ENCODE results near the gene PSMG2. TPM values are rescaled to one million over a fixed set of nuclear protein-coding genes. Genes with fewer than 3 reads are reported as not detected.
"Not testable (repeated sequence)": the region's sequence is repeated elsewhere in the genome, so short reads cannot be mapped to it uniquely, and the experiment has no call there.

The PSMG2 gene
- total RNA-seq, 1 donor from 2014 or later, result 71.4 TPM

GRCh38 chr18:12721495-12722275 is 18.8 kb downstream of the PSMG2 start:
- no peak for DNase-seq (ENCODE audit: extremely low read depth, low read depth, low spot score)

GRCh38 chr18:12722731-12723130 is 19.9 kb downstream of the PSMG2 start:
- no peak for DNase-seq (ENCODE audit: extremely low read depth, low read depth, low spot score)

GRCh38 chr18:12726331-12726730 is 23.5 kb downstream of the PSMG2 start:
- DNase-seq (ENCODE audit: extremely low read depth, low read depth, low spot score), result no peak

GRCh38 chr18:12726774-12727550 is 24.1 kb downstream of the PSMG2 start:
- DNase-seq (ENCODE audit: extremely low read depth, low read depth, low spot score), result no peak

- no peak for DNase-seq (ENCODE audit: extremely low read depth, low read depth, low spot score)
Measured at GRCh38 chr18:12737243-12737902, 34.5 kb downstream of the PSMG2 start.

- DNase-seq (ENCODE audit: extremely low read depth, low read depth, low spot score), result no peak
Measured at GRCh38 chr18:12741351-12741750, 38.5 kb downstream of the PSMG2 start.

GRCh38 chr18:12742453-12742852 is 39.6 kb downstream of the PSMG2 start:
- DNase-seq (ENCODE audit: extremely low read depth, low read depth, low spot score), result no peak

GRCh38 chr18:12744103-12744502 is 41.3 kb downstream of the PSMG2 start:
- DNase-seq (ENCODE audit: extremely low read depth, low read depth, low spot score), result peak; percentile 47

GRCh38 chr18:12745095-12745795 is 42.4 kb downstream of the PSMG2 start:
- no peak for DNase-seq (ENCODE audit: extremely low read depth, low read depth, low spot score)

GRCh38 chr18:12747530-12748315 is 44.9 kb downstream of the PSMG2 start:
- no peak for DNase-seq (ENCODE audit: extremely low read depth, low read depth, low spot score)

GRCh38 chr18:12748671-12749070 is 45.8 kb downstream of the PSMG2 start:
- DNase-seq (ENCODE audit: extremely low read depth, low read depth, low spot score), result no peak

- no peak for DNase-seq (ENCODE audit: extremely low read depth, low read depth, low spot score)
Measured at GRCh38 chr18:12749121-12749520, 46.3 kb downstream of the PSMG2 start.

GRCh38 chr18:12750076-12750714 is 47.4 kb downstream of the PSMG2 start:
- DNase-seq (ENCODE audit: extremely low read depth, low read depth, low spot score), result no peak

- no peak for DNase-seq (ENCODE audit: extremely low read depth, low read depth, low spot score)
Measured at GRCh38 chr18:12750715-12751502, 48.1 kb downstream of the PSMG2 start.

GRCh38 chr18:12751503-12751884 is 48.7 kb downstream of the PSMG2 start:
- DNase-seq (ENCODE audit: extremely low read depth, low read depth, low spot score), result no peak

GRCh38 chr18:12751891-12752290 is 49.0 kb downstream of the PSMG2 start:
- no peak for DNase-seq (ENCODE audit: extremely low read depth, low read depth, low spot score)

- no peak for DNase-seq (ENCODE audit: extremely low read depth, low read depth, low spot score)
Measured at GRCh38 chr18:12754511-12754910, 51.7 kb downstream of the PSMG2 start.

GRCh38 chr18:12755606-12756005 is 52.8 kb downstream of the PSMG2 start:
- DNase-seq (ENCODE audit: extremely low read depth, low read depth, low spot score), result not testable (repeated sequence)
